HG03460 (cell line): ENCODE data around the gene MED13.
A peak's percentile ranks its signal among the peaks of the same experiment; 100 is the strongest.
"Not testable (repeated sequence)": the region's sequence is repeated elsewhere in the genome, so short reads cannot be mapped to it uniquely, and the experiment has no call there.

Experiments
- ATAC-seq: cut with Tn5 transposase; IDR thresholded peaks from one replicate; pipeline ENCODE4 v1.9.1; 2021; ENCODE audit not compliant: unreplicated experiment

The MED13 gene

DNA sequence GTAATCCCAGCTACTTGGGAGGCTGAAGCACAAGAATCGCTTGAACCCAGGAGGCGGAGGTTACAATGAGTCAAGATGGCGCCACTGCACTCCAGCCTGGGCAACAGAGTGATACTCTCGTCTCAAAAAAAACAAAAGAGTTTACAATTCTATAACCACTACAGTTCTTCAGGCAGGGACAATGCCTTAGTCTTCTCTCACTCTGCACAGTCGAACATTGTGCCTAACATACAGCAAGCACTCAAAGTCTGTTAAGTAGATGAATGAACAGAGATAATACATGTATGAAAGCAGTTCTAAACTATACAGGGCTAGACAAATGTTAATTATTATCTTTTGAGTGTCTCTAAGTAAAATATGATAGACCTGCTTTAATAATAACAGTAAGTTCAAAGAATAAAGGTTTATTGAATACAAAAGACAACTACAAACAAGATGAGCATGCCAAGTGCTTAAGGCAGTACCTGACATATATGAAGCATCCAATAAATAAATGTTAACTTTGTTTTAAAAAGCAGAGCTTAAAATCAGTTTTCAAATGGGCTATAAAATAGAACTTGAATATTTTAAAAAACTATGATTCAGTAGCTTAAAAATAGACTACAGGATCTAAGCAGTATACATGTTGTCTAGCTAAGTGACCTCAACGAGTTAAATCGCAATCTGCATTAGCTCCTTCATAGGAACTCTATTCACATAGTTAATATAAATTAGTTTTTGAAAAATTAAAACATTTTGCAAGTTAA, 156.6 kb downstream of the MED13 start:
- no peak for ATAC-seq

DNA sequence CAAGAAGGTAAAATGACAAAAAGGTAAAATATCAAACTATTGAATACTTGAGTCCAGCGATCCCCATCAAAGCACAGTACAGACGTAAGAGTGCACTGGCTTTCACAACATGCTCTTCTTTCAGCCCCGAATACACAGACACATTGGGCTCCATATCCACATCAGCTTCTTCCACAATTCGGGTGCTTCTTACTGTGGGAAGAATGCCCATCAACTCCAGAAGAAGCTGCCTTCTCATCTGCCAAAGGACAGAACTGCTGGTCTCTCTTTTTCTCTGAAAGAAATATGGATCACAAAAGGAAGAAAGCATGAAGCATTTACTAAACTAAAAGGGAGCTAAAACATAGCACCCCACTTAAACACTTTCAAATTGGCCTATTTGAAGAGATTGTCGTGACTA, 157.7 kb downstream of the MED13 start:
- ATAC-seq: no peak

DNA sequence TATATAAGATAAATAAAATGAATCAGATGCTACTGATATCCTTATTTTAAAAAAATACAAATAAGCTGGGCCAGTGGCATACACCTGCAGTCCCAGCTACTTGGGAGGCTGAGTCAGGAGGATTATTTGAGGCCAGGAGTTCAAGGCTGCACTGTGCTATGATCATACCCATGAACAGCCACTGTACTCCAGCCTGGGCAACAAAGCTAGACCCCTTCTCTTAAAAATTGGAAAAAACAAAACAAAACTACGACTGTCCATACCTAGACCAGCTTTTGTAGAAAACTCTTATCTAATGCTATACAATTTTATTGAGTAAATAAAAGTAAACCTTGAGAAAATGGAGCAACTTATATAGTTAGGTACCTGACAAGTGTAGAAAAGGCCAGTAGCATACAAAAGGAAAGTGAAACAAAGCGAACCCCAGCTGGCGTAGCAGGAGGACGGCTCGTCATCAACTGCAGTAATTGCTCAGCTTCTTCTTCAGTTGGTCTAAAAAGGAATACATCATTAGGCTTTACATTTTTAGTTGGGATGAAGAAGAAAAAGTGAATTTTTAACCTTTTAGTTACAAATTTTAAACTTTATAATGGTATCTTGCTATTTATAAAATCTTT, 160.9 kb downstream of the MED13 start:
- peak; percentile 65 for ATAC-seq

DNA sequence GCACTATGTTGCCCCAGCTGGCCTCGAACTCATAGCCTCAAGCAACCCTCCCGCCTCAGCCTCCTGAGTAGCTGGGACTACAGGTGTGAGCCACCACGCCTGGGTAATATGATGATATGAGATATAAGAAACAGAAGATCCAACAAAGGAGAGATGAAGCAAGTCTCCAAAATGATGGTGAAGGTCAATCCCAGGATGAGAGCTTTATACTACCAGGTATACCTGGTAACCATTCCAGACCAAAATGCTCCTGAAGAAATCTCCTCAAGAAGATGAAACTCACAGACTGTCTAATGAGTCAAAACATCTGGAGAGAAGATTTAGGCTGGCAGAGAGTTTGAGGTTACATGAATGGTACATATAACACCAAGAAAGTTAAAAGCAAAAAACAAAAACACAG, 161.8 kb downstream of the MED13 start:
- ATAC-seq: no peak

DNA sequence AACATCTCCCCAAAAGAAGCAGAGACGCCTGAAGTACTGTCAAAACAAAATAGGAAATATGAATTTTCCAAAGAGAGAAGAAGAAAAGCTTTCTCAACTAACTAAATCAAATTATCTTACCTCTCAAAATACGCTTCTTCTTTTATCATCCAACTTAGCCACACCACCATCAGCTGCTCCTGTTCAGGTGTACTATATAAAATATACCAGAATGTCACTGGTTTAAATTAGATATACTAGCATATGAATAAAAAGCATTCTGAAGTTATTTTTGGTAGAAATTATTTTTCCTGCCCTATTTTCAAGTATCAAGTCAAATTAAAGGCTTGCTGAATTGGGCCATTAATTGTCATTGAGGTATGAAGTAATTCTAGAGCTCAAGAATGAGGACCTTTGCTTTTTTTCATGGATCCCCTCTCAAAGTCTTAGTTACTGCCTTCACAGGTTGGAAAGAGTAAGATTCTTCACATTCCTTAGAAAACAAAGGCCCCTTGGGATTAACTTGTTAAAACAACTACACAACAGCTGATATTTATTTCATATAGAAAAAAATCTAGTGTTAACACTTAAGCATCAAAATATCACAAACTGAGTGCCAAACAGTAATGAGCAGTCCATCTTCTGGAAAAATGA, 167.4 kb downstream of the MED13 start:
- ATAC-seq: no peak

DNA sequence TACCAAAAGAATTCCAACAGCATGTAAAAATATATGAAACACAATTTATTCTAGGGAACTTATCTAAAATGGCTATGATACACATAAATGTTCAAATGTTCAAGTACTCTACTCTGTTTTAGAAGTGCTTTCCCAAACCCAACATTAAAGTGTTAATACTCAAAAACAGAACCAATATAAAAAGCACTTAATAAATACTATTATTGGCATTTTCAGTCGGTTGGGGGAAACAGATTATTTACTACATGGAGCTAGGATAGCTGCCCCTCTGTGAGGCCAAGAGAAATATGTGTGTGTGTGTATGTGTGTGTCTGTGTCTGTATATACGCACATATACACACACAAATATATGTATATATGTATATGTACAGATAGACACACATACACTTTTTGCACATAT, 169.7 kb downstream of the MED13 start:
- ATAC-seq: no peak

DNA sequence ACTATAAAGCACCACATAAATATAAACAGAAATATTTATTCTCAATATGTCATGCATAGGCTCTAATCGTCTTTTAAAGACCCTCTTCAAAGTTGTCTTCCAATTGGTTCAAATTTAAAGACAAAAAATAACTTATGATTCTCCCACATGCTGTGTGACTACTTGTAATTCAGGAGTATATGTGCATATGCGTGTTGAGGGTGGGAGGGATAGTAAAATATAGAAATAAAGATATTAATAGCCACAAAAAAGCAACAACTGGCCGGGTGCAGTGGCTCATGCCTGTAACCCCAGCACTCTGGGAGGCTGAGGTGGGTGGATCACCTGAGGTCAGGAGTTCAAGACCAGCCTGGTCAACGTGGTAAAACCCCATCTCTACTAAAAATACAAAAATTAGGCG, 170.8 kb downstream of the MED13 start:
- not testable (repeated sequence) for ATAC-seq
